Superior temporal gyrus (tissue), 1 donor: Measurements from ENCODE around the gene INCENP.
"Not testable (repeated sequence)": the region's sequence is repeated elsewhere in the genome, so short reads cannot be mapped to it uniquely, and the experiment has no call there.

Experiments used
- DNase-seq: peaks from one replicate; pipeline ENCODE4 v3.0.0-alpha.2; 2016; ENCODE audit errors: extremely low spot score

Gene INCENP

DNA sequence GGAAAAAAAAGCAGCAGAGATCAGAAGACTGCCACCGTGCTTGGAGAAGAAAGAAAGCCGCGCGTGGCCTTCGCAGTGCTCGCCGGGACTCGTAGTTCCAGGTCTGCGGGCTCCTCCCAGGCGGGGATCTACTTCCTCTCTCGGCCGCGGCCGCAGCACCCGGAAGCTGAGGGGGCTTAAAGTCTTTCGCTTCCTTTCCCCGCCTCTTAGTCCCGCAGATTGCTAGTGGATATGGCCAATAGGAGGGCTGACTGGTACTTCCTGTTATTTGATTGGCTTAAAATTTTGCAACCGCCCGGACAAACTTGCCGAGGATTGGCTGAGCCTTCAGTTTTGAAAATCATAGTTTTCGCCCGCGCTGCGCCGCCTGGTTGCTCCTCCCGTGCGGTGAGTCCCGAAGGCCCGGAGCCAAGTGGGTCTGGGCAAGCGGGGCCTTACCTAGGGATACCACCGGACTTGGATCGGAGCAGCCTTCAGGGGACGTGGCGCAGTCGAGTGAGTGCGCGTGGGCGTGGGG is at the start of gene INCENP:
Gene INCENP (plus strand): TSS at position 343 of the 517 bp plus-strand sequence. CDS start 4,151 bp downstream, outside the sequence.
- peak; percentile 100 for DNase-seq

GRCh38 chr11:62075438-62075837 is 48.4 kb upstream of the INCENP start:
- DNase-seq, result no peak

DNA sequence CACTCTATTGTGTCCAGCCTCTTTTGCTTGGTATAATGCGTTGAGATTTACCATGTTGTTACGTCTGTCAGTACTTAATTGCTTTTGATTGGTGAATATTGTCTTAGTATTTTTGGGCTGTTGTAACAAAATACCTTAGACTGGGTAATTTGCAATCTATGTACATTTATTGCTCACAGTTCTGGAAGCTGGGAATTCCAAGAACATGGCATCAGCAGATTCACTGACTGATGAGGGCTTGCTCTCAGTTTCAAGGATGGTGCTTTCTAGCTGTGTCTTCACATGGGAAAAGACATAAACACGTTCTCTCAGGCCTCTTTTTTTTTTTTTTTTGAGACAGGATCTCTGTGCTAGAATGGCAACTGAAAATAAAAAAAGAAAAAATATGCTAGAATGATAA is 46.7 kb upstream of the INCENP start:
- DNase-seq, result no peak

- peak; percentile 90 for DNase-seq
Measured at GRCh38 chr11:62081378-62082291, 42.2 kb upstream of the INCENP start.

DNA sequence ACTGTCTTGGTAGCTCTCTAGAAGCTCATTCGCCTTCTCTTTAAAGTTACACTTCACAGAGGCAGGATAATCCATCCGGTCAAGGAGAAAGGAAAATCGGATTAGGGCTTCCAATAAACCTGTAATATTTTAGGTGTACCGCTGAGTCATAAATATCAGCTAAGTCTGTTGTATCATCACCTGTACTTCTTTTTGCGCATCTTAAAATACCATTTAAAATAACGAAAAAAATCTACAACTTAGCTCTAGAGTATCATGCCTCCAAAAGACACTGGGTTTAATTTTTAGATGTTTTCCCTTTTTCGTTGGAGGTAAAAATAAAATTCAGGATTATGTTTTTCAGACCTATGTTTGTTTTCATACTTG is 41.5 kb upstream of the INCENP start:
- no peak for DNase-seq

GRCh38 chr11:62084801-62085200 is 39.0 kb upstream of the INCENP start:
- DNase-seq, result not testable (repeated sequence)

- DNase-seq, result no peak
Measured at GRCh38 chr11:62087694-62088093, 36.1 kb upstream of the INCENP start.

- no peak for DNase-seq
Measured at GRCh38 chr11:62088331-62088933, 35.4 kb upstream of the INCENP start.

GRCh38 chr11:62103141-62103540 is 20.7 kb upstream of the INCENP start:
- DNase-seq, result no peak

- no peak for DNase-seq
Measured at GRCh38 chr11:62103986-62104385, 19.8 kb upstream of the INCENP start.

DNA sequence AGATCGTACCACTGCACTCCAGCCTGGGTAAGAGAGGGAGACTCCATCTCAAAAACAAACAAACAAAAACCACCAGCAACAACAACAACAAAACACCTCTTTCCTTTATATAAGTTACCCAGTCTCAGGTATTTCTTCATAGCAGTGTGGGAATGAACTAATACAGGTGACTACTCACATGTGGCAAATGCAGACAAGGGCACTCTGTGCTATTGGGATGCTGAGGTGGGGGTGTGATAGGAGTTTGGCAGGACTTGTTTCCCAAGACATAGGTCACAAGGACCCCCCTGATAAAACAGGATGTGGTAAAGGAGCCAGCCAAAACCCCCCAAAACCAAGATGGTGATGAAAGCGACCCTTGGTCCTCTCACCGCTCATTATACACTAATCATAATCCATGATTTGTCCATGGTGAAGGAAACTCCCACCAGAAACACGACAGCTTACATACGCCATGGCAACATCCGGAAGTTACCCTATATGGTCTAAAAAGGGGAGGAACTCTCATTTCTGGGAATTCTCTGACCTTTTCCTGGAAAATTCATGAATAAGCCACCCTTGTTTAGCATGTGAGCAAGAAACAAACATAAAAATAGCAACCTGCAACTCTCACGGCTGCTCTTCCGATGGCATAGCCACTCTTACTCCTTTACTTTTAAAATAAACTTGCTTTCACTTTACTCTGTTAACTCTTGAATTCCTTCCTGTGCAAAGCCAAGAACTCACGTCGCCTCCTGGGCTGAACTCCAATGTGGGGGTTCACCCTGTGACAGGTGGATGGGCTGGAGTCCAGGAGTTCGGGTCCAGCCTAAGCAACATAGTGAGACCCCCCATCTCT is 18.8 kb upstream of the INCENP start:
- no peak for DNase-seq

DNA sequence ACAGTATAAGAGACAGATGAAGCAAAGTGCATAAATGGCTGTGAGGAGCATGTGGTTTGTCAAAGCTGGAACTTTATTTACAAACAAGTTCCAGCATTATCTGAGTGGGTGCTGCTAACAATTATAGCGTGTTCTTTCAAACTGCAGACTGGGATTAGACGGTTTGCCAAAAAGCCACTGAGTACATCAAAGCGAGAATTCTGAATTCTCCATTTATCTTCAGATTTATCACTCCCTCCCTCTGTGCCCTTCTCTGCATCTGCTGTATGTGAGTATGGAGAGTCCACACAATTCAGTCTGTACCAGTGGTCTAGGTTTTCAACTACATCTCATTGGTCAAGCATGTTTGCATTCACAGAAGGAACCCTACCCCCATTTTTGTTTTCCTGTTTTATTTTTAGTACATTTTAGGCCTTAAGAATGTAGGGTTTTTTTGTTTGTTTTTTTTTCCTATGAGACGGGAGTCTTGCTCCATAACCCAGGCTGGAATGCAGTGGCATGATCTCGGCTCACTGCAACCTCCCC is 18.1 kb upstream of the INCENP start:
- DNase-seq, result no peak

- DNase-seq, result peak; percentile 95
Measured at GRCh38 chr11:62108017-62108750, 15.6 kb upstream of the INCENP start.

DNA sequence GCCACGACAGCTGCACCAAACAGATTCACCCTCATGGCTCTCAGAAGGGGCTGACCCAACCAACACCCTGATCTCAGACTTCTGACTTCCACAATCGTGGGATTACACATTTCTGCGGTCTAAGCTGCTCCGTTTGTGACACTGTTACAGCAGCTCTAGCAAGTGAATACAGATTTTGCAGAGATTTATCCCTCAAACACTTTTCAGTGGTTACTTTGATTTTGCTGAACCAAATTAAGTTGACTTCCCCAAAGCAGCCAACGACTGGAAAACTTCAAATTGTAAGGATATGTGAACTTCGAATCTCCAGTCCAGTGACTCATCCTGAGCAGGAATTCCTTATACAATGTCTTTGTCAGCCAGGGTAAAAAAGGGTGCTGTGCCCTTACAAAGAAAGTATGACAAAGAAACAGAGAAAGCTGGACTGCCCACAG is 14.8 kb upstream of the INCENP start:
- no peak for DNase-seq

GRCh38 chr11:62115085-62115694 is 8.6 kb upstream of the INCENP start:
- no peak for DNase-seq

DNA sequence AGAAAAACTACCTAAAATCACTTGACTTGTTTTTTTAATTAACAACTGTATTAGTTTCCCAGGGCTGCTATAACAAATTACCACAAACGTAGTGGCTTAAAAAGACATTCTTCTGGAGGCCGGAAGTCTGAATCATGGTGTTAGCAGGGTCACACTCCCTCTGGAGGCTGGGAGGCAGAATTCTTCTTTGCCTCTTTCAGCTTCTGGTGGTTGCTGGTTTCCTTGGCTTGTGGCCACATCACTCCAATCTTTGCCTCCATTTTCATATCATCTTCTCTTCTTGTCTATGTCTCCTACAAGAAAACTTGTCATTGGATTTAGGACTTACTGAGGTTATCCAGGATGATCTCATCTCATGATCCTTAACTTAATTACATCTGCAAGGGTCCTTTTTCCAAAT is 7.4 kb upstream of the INCENP start:
- no peak for DNase-seq

DNA sequence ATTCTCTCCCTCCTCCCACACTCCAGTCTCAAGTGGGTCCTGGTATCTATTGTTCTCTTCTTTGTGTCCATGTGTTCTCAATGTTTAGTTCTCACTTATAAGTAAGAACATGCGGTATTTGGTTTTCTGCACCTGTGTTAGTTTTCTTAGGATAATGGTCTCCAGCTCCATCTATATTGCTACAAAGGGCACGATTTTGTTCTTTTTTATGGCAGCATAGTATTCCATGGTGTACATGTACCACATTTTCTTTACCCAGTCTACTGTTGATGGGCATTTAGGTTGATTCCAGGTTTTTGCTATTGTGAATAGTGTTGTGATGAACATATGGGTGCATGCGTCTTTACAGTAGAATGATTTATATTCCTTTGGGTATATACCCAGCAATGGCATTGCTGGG is 4.2 kb upstream of the INCENP start:
- no peak for DNase-seq

- DNase-seq, result no peak
Measured at GRCh38 chr11:62120001-62120400, 3.8 kb upstream of the INCENP start.

- DNase-seq, result no peak
Measured at GRCh38 chr11:62120431-62120830, 3.4 kb upstream of the INCENP start.

DNA sequence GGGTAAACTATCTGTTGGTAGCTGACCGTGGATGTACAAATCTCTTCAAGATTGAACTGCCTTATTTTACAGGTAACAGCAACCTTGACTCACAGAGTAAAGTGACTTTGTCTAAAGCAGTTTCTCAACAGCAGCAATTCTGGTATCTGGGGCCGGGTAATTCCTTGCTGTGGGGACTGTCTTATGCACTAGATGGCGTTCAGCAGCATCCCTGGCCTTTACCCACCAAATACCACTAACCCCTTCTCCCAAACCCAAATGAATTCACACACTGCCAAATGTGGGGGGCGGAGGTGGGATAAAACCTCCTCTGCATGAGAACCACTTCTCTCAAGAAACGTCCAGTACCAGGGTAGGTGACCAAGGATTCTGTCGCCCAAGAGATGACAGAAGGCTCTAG is 1.7 kb upstream of the INCENP start:
- no peak for DNase-seq
